Retina (tissue), 1 donor: ENCODE results near the gene NID2.
A peak's percentile ranks its signal among the peaks of the same experiment; 100 is the strongest.

ENCODE experiments used
- DNase-seq: peaks from one replicate; pipeline ENCODE4 v3.0.0-alpha.2; 2016

NID2 gene

DNA sequence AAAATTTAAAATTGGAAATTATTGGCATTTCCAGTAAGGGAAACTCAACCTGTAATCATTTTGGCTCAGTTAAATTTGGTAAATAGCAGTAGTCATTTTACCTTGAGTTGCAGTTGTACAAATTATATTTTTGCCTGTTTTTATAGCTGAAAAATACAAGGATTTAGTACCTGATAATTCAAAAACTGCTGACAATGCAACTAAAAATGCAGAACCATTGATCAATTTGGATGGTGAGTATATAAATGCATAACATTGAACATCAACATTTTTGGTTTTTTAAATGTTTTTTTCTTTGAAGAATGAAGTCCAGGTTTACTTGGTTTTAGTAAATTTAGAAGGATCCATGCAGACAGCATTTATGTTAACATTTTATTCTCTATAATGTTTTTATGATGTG is 70.5 kb downstream of the NID2 start:
- no peak for DNase-seq

GRCh38 chr14:51996148-51996746 is 72.6 kb downstream of the NID2 start:
- no peak for DNase-seq

GRCh38 chr14:51993285-51993920 is 75.5 kb downstream of the NID2 start:
- DNase-seq, result no peak

- DNase-seq, result no peak
These were observed 78.4 kb downstream of the NID2 start for GRCh38 chr14:51990488-51990887.

- DNase-seq, result peak; percentile 98
These were observed 79.3 kb downstream of the NID2 start, which contains the start of gene RTRAF for GRCh38 chr14:51989293-51990234. Gene RTRAF, plus strand, starts transcription at chr14:51989546. Its CDS starts 94 bp downstream, at chr14:51989640.

GRCh38 chr14:51988221-51988620 is 80.6 kb downstream of the NID2 start:
- DNase-seq, result no peak

GRCh38 chr14:51981218-51981854 is 87.5 kb downstream of the NID2 start:
- no peak for DNase-seq

DNA sequence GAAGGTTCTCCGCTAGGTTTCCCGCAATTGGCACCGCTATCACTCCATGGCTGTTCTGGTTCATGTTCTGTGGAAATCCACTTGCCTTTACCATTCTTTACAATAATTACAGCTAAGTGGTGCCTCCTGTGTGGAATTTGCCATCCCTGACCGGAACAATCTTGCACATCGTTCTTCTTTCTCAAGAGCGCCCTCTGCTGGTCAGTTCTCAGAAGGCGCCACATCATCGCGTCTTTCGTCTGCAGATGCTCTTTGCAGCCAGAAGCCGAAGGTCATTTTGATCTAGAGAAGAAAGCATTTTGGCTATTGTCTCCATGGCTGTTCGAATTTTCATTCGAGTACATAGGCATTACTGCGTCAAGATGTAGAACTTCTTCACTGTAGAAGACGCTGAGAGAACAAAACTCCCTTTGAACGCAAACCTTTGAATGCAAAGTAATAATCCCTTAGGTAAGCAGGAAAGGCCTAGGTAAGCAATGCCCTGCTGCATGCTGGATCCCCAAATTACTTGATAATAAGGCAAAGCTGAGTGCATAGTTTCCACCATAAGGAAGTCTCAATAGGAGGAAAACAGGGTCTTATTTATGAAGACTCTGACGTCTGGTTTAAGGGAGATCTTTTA is 89.7 kb downstream of the NID2 start:
- peak; percentile 87 for DNase-seq

DNA sequence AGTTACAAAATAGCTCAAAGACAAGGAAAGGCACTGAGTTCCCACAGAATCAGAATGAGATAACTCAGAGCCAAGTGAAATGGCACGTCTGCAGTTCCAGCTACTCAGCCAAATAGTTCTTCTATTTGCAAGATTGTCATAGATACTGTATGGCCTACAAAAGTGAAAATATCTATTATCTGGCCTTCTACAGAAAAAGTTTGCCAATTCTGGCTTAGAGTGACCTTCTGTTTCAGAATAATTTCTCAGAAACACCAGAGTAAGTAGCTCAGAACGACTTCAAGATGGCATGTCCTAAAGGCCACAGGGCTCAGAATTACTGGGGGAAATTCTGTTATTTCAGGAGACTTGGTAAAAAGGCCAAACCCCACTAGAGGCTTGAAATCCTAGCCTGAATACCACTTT is 90.2 kb downstream of the NID2 start:
- DNase-seq, result no peak

DNA sequence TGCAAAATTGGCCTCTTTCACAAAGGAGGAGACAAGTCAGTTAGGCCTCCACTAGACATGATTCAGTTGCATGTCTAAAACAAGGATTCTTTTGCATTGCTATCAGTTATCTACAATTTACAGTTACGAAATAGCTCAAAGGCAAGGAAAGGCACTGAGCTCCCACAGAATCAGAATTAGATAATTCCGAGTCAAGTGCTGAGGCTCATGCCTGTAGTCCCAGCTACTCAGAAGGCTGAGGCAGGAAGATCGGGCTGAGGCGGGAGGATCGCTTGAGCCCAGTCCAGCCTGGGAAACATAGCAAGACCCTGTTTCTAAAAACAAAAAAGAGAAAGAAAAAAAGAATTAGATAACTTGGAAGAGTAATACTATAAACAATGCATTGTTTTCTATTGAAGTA is 91.8 kb downstream of the NID2 start:
- DNase-seq, result no peak

- no peak for DNase-seq
These were observed 96.3 kb downstream of the NID2 start for GRCh38 chr14:51972566-51972965.

DNA sequence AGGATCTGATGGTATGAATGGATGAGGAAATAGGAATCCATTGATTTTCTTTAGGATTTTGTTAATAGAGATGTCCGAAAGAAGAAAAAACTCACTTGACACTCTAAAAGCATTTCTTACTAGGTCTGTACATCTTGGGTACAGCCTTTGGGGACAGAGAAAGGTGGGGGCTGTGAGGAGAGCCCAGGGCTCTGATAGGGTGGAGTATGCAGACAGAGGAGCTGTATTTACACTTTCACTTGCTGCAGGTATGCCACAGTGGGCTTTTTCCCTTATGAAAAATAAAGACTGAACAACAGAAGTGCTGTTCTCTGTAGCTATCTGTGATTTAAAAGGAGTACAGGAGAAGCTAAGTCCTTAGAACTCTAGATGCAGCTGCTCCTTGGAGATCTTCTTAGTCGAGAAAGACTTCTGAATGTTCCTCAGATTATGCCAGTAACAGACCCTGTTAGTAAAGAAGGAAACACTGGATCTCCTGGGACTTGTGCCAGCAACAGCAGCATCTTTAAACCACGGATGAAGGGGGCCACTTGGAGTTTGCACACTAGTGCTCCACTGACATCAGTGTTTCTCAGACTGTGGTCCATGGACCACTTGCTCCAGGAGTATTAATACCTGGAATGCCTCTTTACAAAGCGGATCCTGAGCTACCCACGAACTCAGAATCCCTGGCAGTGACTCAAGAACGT is 98.9 kb downstream of the NID2 start:
- no peak for DNase-seq

DNA sequence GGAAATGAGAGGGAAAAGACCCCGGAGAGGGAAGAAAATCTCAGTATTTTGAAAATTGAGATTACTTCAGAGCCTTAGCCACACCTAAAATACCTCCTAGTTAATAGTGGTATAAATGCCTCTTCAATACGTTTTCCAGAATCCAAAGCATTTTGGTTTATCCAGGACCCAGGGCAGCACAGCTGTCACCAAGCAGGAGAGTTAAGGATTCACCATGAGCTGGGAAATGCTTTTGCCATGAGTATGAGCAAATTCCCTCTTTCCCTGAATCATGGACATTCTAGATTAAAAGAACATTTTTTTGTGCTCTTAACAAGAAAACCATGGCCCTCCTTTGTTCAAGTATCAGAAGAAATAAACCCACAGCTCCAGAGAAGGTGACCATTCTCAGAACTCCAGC is 101.3 kb downstream of the NID2 start:
- DNase-seq, result no peak

DNA sequence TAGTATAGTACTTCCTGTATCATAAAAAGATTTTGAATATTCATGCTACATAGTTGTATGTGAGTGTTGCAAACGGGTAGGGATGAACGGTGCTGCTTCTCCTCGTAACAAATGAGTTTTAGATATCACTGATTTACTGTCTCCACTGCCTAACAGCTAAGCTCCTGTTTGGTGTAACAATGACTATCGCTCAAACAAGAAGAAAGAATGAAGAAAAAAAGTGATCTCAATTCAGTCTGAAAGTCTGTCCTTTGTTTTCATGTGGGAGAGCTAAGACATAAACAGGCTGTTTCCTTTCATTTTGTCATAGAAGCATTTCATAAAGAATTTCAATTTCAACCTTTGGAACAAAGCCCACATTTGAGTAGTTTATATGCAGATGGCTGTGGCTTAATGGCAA is 105.6 kb downstream of the NID2 start:
- no peak for DNase-seq

DNA sequence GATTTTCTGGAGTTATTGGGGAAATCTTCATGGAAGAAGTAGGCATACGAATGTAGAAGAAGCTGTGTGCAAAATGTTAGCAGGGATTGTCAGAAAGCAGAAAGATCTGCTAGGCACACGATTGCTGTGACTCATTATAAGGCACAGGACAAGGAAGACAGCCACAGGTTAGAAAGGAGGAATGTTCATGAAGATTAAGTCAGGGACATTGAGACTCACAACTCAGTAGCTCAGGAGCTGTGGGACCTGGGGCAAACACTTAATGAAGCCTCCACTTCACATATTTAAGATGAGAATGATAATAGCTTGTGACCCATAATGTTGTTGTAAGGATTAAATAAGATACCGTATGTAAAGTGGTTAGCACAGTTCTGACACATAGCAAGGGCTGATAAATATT is 106.1 kb downstream of the NID2 start:
- DNase-seq, result no peak

- no peak for DNase-seq
These were observed 108.0 kb downstream of the NID2 start for GRCh38 chr14:51960866-51961265.

DNA sequence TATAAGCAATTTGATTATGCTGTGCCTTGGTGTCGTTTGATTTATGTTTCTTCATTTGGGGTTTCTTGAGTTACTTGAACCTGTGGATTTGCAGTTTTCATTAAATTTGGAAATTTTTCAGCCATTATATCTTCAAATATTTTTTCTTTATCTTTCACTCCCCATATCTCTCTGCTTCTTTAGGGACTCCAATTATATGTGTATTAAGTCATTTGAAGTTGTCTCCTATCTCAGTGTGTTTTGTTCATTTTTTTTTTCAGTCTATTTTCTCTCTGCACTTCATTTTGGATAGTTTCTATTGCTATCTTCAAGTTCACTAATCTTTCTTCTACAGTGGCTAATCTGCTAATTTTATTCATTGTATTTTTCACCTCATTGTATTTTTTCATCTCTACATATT is 108.9 kb downstream of the NID2 start:
- DNase-seq, result no peak

- DNase-seq, result no peak
These were observed 110.9 kb downstream of the NID2 start for GRCh38 chr14:51957950-51958349.
